ENCODE data around the gene NEK11.

Gene NEK11

GRCh38 chr3:131193641-131194238, 167.1 kb downstream of the NEK11 start:
- no peak for DNase-seq (ENCODE audit: low spot score)
- H3K27ac ChIP-seq = no peak overlapping the region
- no peak for TF ChIP-seq CTCF (conservative IDR thresholded peaks at IDR 0.05; ENCODE audit: low read depth)
- POLR2A ChIA-PET (ENCODE audit: low non-redundant PET) = no interaction called here
- CTCF ChIA-PET = no interaction called here

- no peak for DNase-seq (ENCODE audit: low spot score)
- POLR2A ChIA-PET (ENCODE audit: low non-redundant PET) = no interaction called here
- TF ChIP-seq CTCF (conservative IDR thresholded peaks at IDR 0.05; ENCODE audit: low read depth) = no peak
Measured at GRCh38 chr3:131194816-131195215, 168.1 kb downstream of the NEK11 start.

GRCh38 chr3:131200636-131201199, 174.0 kb downstream of the NEK11 start:
- no peak for DNase-seq (ENCODE audit: low spot score)
- no peak for TF ChIP-seq CTCF (conservative IDR thresholded peaks at IDR 0.05; ENCODE audit: low read depth)
- H3K27ac ChIP-seq = no peak overlapping the region
- ChIA-PET POLR2A (ENCODE audit: low non-redundant PET) (no interaction called here), CTCF (no interaction called here)

More at GRCh38 chr3:131194816-131195215, 168.1 kb downstream of the NEK11 start:
- no peak overlapping the region for H3K27ac ChIP-seq
- CTCF ChIA-PET = no interaction called here

GRCh38 chr3:131216330-131216729, 189.7 kb downstream of the NEK11 start:
- CTCF ChIA-PET = interaction anchor here (0.6 kb wide), 1 partner anchor 18 kb away, joined by 4 read pairs; no protein-coding TSS in a partner anchor
- POLR2A ChIA-PET (ENCODE audit: low non-redundant PET) = no interaction called here
- no peak for DNase-seq (ENCODE audit: low spot score)
- H3K27ac ChIP-seq = no peak overlapping the region
- TF ChIP-seq CTCF (conservative IDR thresholded peaks at IDR 0.05; ENCODE audit: low read depth) = no peak

- DNase-seq (ENCODE audit: low spot score) = peak; percentile 34
- no peak overlapping the region for H3K27ac ChIP-seq
- POLR2A ChIA-PET (ENCODE audit: low non-redundant PET) = no interaction called here
- CTCF ChIA-PET = no interaction called here
- no peak for TF ChIP-seq CTCF (conservative IDR thresholded peaks at IDR 0.05; ENCODE audit: low read depth)
Measured at GRCh38 chr3:131216801-131217200, 190.1 kb downstream of the NEK11 start.

GRCh38 chr3:131217296-131217741, 190.6 kb downstream of the NEK11 start:
- POLR2A ChIA-PET (ENCODE audit: low non-redundant PET) = no interaction called here
- CTCF ChIA-PET = no interaction called here
- peak; percentile 42 for DNase-seq (ENCODE audit: low spot score)

More at GRCh38 chr3:131217296-131217741, 190.6 kb downstream of the NEK11 start:
- no peak for TF ChIP-seq CTCF (conservative IDR thresholded peaks at IDR 0.05; ENCODE audit: low read depth)
- H3K27ac ChIP-seq = no peak overlapping the region

All from RWPE1 (cell line).